Heart right ventricle (tissue), 16 donors: ENCODE results near the gene NCAM2. TPM values are rescaled to one million over a fixed set of nuclear protein-coding genes. Genes with fewer than 3 reads are reported as not detected.

Experiments
- ATAC-seq, 8 donors: fragments of 200-7000 bp; cut with Tn5 transposase; one replicate each; pipeline ENCODE4 v1.9.1; 2020; ENCODE audit warnings: mild to moderate bottlenecking in 8 of 8, moderate library complexity in 8 of 8, moderate number of reproducible peaks in 1 of 8
- DNase-seq, 2 donors: peaks; one replicate each; pipeline ENCODE4 v3.0.0-alpha.2; 2020
- H3K27ac ChIP-seq, 10 donors: fragments of 200-600 bp; sonication (generic) in 2 of 10; one replicate each; pipeline versions ENCODE4 v1.5.0 to v1.8.0; 2020 to 2022; ENCODE audit warnings: mild to moderate bottlenecking in 3 of 10
- H3K27me3 ChIP-seq, 7 donors: fragments of 200-600 bp; one replicate each; pipeline ENCODE4 v1.8.0; 2021 to 2022; ENCODE audit warnings: mild to moderate bottlenecking in 2 of 7
- H3K36me3 ChIP-seq, 9 donors: fragments of 200-600 bp; sonication (generic) in 1 of 9; one replicate each; pipeline versions ENCODE4 v1.5.0 to v1.8.0; 2020 to 2022; ENCODE audit warnings: mild to moderate bottlenecking in 2 of 9
- H3K4me1 ChIP-seq, 9 donors: fragments of 200-600 bp; sonication (generic) in 1 of 9; one replicate each; pipeline versions ENCODE4 v1.5.0 to v1.8.0; 2020 to 2022; ENCODE audit warnings: mild to moderate bottlenecking in 4 of 9
- H3K4me3 ChIP-seq, 10 donors: fragments of 200-600 bp; sonication (generic) in 2 of 10; one replicate each; pipeline versions ENCODE4 v1.5.0 to v1.8.0; 2020 to 2022; ENCODE audit warnings: mild to moderate bottlenecking in 7 of 10, moderate library complexity in 2 of 10
- H3K9me3 ChIP-seq, 11 donors: fragments of 200-600 bp in 10 of 11; sonication (generic) in 2 of 11; one replicate each; pipeline versions ENCODE4 v1.5.0 to v1.8.0; 2013 to 2022; ENCODE audit warnings: mild to moderate bottlenecking in 2 of 11, control low read depth in 1 of 11, moderate library complexity in 1 of 11
- WGBS, 2 donors: extraction: QIAGEN DNeasy Blood & Tissue Kit; methylation state at CpG; one replicate each; pipeline ENCODE4 v1.1.7; 2013; ENCODE audit warnings: inconsistent platforms in 1 of 2; 5-methylcytosine and 5-hydroxymethylcytosine counted together
- intact Hi-C, 10 donors: fragments of 100-400 bp; cut with DNase I; formaldehyde crosslinking; loops; one replicate each; pipeline versions ENCODE4 v1.11.1 to v1.14.2; 2022
- polyA plus RNA-seq, 2 donors: library from polyadenylated mRNA; stranded (reverse); fragments of 200-250 nt; gene quantifications; one replicate each; pipeline ENCODE4 v1.2.3, GENCODE V29; 2013
- total RNA-seq, 10 donors: library from RNA; stranded (reverse); fragmentation: NEBNext Ultra II Directional in 3 of 10; extraction: Animal tissue kit (Norgen Biotek cat#: 25700) in 3 of 10; gene quantifications; one replicate each; pipeline versions ENCODE4 v1.2.1 to v1.2.4, GENCODE V29; 2021 to 2023
- TF ChIP-seq, protein P1 (sequence below), 9 donors: fragments of 200-600 bp; sonication (generic) in 2 of 9; IDR thresholded peaks; one replicate each; pipeline versions ENCODE4 v1.5.0 to v1.8.0; 2021 to 2022; ENCODE audit warnings: antibody characterized with exemption in 9 of 9, mild to moderate bottlenecking in 5 of 9, moderate library complexity in 1 of 9
- donor health status: Arrhythmogenic right ventricular cardiomyopathy.
- donor health status: ischemic (EF 13 %, LVEDD 7.1; RV severe dilation, severe dysfunction).
- donor health status: healthy with polysubstance abuse.
- donor health status: DM: no; HTN: yes; CAD: no.
- donor health status: DM: no; HTN: no; CAD: no.
- donor health status: ischemic (EF 25% LVEDD 6.9; RV normal size, moderate dysfunction).
- donor health status: ischemic (EF 25% LVEDD 5.7; RV mildly dilated, moderate dysfunction).
- donor health status: healthy.
- donor health status: DM: yes; HTN: yes; CAD: no.
- donor health status: Ischemic cardiomyopathy.
- donor health status: ischemic (EF 35%, LVEDD 5.7; RV mildly dilated, moderate dysfunction).
- donor health status: nonischemic (EF 11% LVEDD 7.7; RV severe dilation, severe dysfunction).
- donor health status: DM: yes; HTN: yes; CAD: no.
- donor health status: PGD.
- donor health status: ischemic (EF 29% LVEDD 5.4; RV normal size, mild dysfunction).
- donor health status: nonischemic (EF 23%, LVEDD 6.1; RV moderate dilation, normal function).

Gene NCAM2
- total and polyA plus RNA-seq, 12 donors, result 0.25 to 8.9 (median 3.1) TPM

DNA sequence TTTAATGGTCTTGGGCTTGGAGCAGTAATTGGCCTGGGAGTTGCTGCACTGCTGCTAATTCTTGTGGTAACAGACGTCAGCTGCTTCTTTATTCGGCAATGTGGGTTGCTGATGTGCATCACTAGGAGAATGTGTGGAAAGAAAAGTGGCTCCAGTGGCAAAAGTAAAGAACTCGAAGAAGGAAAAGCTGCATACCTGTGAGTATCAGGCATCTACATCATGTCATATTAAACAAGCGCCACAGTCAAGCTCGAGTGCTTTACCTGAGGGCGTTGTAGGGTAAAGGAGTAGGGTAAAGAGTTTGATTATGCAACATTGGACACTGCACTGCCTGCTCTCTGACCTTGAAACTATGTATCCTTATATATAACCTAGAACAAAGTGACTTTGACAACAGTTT lies 510.6 kb downstream of the NCAM2 start:
- no peaks in the 10 kb centered on the region for H3K36me3 ChIP-seq
- H3K27ac ChIP-seq, result no peak overlapping the region
- DNase-seq (no peak), ATAC-seq (no peak)
- WGBS, 2 donors, result 79 to 85% methylated on average over 6 of the region's 6 CpGs
- TF ChIP-seq, protein P1, sequence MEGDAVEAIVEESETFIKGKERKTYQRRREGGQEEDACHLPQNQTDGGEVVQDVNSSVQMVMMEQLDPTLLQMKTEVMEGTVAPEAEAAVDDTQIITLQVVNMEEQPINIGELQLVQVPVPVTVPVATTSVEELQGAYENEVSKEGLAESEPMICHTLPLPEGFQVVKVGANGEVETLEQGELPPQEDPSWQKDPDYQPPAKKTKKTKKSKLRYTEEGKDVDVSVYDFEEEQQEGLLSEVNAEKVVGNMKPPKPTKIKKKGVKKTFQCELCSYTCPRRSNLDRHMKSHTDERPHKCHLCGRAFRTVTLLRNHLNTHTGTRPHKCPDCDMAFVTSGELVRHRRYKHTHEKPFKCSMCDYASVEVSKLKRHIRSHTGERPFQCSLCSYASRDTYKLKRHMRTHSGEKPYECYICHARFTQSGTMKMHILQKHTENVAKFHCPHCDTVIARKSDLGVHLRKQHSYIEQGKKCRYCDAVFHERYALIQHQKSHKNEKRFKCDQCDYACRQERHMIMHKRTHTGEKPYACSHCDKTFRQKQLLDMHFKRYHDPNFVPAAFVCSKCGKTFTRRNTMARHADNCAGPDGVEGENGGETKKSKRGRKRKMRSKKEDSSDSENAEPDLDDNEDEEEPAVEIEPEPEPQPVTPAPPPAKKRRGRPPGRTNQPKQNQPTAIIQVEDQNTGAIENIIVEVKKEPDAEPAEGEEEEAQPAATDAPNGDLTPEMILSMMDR (IDR thresholded peaks at IDR 0.05), result no peak
- H3K9me3 ChIP-seq, result no peaks in the 10 kb centered on the region
- H3K27me3 ChIP-seq, result no peaks in the 10 kb centered on the region
- no peaks in the 10 kb centered on the region for H3K4me1 ChIP-seq
- no peak overlapping the region for H3K4me3 ChIP-seq
- intact Hi-C loops, result no loop called here

GRCh38 chr21:21530680-21531079 lies 532.5 kb downstream of the NCAM2 start:
- H3K36me3 ChIP-seq, result no peaks in the 10 kb centered on the region
- H3K9me3 ChIP-seq, result no peaks in the 10 kb centered on the region
- TF ChIP-seq, protein P1 (IDR thresholded peaks at IDR 0.05), result no peak
- H3K4me3 ChIP-seq, result no peak overlapping the region
- intact Hi-C loops, result no loop called here
- DNase-seq (no peak), ATAC-seq (no peak)
- H3K4me1 ChIP-seq, result no peaks in the 10 kb centered on the region
- H3K27ac ChIP-seq, result no peak overlapping the region
- H3K27me3 ChIP-seq, result no peaks in the 10 kb centered on the region

- 56 to 62% methylated on average over 5 of the region's 5 CpGs for WGBS, 2 donors
- Histone ChIP-seq H3K27ac (no peak overlapping the region), H3K4me1 (no peaks in the 10 kb centered on the region), H3K36me3 (no peaks in the 10 kb centered on the region), H3K27me3 (no peaks in the 10 kb centered on the region), H3K9me3 (peaks cover 0 to 5% (median 0%) of the 10 kb centered on the region in 11 donors), H3K4me3 (no peak overlapping the region)
- no peak for DNase-seq
- ATAC-seq, result no peak
- intact Hi-C loops, result no loop called here
- TF ChIP-seq, protein P1 (IDR thresholded peaks at IDR 0.05), result no peak
These were observed 549.3 kb downstream of the NCAM2 start for GRCh38 chr21:21547368-21547953.

GRCh38 chr21:21559285-21560045 lies 561.3 kb downstream of the NCAM2 start:
- H3K9me3 ChIP-seq, result peaks cover 0 to 53% (median 12%) of the 10 kb centered on the region in 11 donors
- no peaks in the 10 kb centered on the region for H3K36me3 ChIP-seq
- no peaks in the 10 kb centered on the region for H3K4me1 ChIP-seq
- 80 to 82% methylated on average over 2 of the region's 2 CpGs for WGBS, 2 donors
- no peak for ATAC-seq
- no peak overlapping the region for H3K4me3 ChIP-seq
- intact Hi-C loops, result no loop called here
- TF ChIP-seq, protein P1 (IDR thresholded peaks at IDR 0.05), result no peak
- no peak overlapping the region for H3K27ac ChIP-seq
- no peak for DNase-seq
- H3K27me3 ChIP-seq, result no peaks in the 10 kb centered on the region
